HG03520 (cell line): ENCODE measurements around the gene CDH4.
"Not testable (repeated sequence)": the region's sequence is repeated elsewhere in the genome, so short reads cannot be mapped to it uniquely, and the experiment has no call there.

Experiments used
- ATAC-seq: cut with Tn5 transposase; IDR thresholded peaks from one replicate; pipeline ENCODE4 v1.9.1; 2021; ENCODE audit warnings: mild to moderate bottlenecking, moderate library complexity; ENCODE audit not compliant: unreplicated experiment

CDH4 gene

DNA sequence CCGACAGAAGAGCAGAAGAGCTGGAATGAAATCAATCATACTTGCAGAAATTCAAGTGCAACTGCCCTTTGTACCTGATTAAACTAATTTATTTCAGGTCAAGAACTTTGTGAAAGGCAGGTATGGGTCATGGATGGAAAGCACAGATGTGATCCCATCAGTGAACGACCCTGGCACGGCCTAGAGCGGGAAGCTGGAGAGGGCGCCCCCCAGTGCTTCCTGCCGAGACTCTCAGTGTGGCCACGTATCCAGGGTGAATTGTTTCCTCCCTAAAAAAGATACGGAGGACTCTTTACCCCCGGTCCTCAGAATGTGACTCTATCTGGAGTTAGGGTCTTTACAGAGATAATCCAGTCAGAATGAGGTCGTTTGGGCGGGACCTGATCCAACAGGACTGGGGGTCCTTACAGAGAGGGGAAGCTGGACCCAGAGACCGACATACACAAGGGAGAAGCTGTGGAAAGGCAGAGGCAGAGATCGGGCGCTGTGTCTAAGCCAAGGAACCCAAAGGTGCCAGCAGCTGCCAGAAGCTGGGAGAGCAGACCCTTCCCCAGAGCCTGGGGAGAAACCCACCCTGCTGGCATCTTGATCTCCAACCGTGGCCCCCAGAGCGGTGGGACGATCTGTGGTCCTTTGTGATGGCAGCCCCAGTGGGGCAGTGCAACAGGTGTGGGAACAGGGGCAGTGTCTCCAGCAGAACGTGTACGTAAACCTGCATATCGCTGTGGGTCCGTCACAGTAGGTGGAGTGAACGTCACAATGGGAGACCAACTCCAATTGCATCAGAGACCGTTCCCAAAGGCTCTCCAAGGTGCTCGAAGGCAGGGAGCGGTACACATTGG lies 721.7 kb downstream of the CDH4 start:
- no peak for ATAC-seq

DNA sequence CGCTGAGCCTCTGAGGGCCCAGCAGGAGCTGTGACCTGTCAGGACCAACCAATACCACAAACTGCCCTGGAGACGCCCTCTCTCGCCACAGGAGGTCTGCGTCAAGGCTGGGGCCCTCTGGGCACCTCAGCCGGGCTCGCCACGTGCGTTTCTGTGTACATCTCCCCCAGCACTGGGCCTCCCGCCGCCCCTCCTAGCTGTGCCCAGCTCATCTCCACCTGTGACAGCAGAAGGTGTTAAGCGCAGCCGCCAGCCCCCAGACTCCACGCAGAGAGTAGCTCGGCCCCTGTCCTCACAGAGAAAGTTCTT lies 722.2 kb downstream of the CDH4 start:
- ATAC-seq, result no peak

DNA sequence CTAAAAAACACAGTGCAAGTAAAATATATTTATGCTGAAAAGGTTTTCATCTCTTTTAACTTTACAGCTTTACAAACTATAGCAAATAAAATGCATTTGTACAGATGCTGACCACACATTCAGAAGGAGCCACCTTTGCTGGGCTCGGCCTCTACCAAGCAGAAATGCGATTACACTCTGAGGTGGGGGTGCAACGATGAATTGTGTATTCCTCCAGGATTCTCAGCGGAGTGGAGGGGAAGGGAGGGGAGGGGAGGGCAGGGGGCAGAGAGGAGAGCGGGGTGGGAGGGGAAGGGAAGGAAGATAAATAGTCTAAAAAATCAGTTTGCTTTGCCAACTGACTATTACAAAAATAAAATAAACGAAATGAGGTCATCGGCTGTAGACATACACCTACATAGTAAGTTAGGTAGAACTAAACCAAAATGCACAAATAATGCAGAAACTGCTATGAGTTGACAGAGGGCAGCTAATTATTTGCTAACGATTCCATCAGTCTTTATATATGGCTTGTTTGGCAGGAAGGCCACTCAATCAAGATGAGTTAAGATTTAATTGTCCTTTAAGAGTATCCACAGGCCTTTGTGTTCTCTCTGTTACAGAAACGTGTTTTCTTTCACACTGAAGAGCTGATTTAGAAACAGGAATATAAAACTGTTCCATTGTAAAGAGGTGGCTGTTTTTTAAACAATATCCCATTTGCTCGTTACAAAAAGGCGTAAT lies 723.5 kb downstream of the CDH4 start:
- no peak for ATAC-seq

DNA sequence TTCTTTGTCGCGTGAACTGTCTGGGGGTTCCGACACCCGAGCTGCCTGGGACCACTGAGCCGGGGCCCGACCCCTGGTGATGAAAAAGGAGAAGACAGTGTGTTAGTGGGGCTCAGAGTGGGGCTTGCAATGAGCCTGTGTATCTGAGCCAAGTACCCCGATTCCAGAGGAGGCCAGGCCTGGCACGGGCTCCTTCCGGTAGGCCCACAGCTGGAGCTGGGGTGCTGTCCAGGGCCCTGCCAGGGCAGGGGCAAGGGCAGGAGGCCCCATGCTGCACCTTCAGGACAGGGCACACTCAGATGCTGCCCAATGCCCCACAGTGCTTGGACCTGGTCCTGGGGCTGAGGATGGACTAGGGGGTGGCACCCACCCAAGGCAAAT lies 724.2 kb downstream of the CDH4 start:
- ATAC-seq, result no peak

DNA sequence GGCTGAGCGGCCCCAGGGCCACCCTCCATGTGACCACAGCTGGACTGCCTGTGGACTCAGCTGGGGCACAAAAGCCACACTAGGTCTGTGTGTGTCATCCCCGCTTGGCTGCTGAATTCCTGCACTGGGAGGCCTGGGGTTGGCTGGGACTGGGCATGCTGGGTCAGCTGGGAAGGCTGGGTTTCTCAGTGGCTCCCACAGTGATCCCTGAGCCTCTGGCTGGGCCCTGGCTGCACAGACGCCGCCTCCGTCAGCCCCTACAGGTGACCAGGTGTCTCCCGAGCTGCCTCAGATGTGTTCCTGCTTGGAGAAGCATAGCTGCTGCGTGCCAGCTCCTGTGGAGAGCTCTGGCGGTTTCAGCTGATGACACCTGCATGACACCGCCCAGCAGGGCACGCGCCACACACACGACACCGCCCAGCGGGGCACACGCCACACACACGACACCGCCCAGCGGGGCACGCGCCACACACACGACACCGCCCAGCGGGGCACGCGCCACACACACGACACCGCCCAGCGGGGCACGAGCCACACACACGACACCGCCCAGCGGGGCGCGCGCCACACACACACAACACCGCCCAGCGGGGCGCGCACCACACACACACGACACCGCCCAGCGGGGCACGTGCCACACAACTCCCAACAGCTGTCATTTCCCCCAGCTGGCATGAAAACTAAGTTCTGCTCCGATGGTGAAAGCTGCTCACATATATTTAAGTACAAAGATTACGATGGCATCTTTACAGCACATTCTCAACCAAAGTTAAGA lies 724.8 kb downstream of the CDH4 start:
- no peak for ATAC-seq

DNA sequence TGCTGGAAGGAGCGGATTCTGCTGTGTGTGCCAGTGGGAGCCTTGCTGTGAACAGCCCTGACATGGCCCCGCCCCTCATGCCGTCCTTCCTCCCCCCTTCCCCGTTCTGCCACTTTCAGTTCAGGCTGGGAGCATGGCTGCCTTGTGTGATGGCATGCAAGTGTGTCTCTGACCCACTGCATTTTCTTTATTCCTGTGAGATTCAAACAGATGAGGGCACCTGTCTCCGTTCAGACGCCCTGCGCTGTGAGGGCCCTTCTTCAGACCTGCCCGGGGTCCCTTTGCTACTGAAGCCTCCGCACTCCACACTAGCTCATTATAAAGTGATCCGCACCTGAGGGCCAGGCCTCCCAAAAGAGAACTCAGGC lies 725.3 kb downstream of the CDH4 start:
- no peak for ATAC-seq

DNA sequence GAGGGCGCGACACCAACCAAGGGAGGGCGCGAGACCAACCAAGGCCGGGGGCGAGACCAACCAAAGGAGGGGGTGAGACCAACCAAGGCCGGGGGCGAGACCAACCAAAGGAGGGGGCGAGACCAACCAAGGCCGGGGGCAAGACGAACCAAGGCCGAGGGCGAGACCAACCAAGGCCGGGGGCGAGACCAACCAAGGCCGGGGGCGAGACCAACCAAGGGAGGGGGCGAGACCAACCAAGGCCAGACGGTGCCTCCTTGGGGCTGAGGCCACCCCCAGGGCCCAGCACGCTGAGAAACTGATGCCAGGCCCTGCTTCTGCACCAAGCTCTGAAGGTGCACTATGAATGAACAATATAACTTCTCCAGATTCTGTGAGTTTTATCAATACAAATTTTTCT lies 726.4 kb downstream of the CDH4 start:
- no peak for ATAC-seq

DNA sequence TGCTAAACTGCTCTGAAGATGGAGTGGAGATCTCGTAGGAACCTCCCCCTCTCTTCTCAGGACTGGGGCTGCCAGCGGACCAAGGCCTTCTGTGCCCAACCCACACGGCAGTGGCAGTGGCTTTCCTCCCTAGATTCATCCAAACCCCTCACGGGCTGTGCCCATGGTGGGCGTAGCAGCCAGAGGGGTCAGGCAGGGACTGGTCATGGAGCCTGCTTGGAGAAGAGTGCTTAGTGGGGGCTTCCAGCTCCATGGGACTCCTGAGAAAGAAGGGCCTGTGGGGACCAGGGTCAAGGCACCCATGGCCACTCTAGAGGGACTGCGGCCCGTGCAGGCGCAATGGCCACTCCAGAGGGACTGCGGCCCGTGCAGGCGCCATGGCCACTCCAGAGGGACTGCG lies 727.0 kb downstream of the CDH4 start:
- ATAC-seq, result no peak

DNA sequence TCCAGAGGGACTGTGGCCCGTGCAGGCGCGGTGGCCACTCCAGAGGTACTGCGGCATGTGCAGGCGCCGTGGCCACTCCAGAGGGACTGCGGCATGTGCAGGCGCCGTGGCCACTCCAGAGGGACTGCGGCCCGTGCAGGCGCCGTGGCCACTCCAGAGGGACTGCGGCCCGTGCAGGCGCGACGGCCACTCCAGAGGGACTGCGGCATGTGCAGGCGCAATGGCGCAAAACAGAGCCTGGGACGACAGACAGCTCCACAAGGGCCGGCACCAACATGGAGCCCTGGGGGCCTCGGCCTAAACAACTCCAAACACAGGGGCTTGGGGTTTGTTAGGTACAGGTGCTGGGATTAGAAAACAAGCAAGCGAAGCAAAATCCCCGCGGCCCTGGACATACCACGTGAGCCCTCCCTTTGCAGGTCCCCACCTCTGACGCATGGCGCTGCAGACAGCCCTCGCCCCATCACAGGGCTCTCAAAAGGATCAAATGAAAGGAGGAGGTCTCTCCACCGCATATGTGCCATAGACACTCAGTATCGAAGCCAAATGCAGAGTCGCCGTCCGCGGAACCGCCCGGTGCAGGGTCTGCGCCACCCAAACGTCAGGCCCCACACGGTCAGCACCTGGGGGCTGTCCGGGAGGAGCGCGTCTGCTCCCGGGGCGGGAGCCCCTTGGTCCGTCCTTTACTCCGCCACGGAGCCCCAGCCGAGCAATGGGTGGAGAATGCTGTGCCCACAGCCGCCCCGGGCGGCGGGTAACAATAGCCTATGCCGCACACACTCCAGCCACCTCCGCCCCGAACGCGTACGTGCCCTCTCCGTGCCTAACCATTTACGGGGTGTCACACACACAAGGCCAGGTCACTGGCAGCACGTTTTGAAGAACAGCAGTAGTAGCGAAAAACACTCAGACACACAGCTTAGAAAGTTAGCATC lies 727.9 kb downstream of the CDH4 start:
- ATAC-seq, result no peak

DNA sequence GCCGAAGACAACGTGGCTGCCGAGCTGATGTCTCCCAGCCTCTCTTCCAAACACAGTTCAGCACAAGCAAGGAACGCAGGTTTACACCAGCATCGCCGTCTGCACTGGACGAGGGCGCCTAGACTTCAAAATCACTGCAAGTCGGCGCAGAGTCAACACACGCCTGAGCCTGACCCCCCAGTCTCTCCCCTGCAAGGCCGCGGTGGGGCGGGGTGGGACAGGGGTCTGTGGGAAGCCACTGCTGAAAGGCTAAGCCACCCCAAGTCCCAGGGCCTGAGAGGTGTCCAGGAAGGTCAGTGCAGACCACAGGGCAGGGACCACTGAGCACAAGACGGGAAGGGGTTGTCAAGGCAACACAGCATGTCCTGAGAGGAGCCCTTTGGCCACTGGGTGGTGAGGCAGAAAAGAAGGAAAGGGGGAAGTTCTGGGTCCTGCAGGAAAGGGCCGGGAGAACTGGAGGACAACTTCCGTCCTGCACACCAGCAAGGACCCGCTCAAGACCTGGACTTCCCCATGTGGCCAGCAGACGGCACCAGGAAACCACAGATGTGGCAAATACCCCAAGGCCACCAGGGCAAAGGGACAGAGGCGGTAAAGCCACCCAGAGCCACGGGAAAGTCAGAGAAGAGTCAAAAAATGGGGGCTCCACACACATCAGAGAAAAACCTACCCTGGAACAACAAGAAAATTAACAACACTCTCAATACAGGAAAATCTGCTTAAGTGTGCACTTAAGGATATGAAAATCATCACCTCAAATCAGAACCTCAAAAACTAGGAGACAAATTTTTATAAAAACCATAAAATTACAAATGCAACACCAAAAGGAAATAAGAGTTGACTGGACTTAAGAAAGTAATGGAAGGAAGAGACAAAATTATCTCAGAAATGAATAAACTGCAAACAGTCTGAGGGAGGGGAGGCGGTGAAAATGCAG lies 728.9 kb downstream of the CDH4 start:
- no peak for ATAC-seq

DNA sequence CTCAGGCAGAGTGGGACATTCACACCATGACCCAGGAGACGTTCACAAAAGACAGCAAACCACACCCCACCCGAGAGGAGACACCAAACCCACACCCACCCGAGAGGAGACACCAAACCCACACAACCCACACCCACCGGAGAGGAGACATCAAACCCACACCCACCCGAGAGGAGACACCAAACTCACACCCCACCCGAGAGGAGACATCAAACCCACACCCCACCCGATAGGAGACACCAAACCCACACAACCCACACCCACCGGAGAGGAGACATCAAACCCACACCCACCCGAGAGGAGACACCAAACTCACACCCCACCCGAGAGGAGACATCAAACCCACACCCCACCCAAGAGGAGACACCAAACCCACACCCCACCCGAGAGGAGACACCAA lies 729.6 kb downstream of the CDH4 start:
- ATAC-seq, result not testable (repeated sequence)

DNA sequence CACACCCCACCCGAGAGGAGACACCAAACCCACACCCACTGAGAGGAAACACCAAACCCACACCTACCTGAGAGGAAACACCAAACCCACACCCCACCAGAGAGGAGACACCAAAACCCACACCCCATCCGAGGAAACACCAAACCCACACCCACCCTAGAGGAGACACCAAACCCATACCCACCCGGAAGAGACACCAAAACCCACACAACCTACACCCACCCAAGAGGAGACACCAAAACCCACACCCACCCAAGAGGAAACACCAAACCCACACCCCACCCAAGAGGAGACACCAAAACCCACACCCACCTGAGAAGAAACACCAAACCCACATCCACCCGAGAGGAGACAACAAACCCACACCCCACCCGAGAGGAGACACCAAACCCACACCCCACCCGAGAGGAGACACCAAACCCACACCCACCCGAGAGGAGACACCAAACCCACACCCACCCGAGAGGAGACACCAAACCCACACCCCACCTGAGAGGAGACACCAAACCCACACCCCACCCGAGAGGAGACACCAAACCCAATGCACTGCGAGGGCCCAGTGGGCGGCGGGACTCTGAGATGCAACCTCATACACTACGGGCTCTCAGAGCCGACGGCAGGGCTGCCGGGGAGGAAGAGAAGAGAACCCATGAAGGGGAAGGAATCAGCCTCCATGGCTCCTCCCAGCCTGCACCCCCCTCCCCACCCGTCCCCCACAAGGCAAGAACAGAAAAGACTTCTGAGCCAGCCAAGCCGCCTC lies 730.3 kb downstream of the CDH4 start:
- no peak for ATAC-seq

DNA sequence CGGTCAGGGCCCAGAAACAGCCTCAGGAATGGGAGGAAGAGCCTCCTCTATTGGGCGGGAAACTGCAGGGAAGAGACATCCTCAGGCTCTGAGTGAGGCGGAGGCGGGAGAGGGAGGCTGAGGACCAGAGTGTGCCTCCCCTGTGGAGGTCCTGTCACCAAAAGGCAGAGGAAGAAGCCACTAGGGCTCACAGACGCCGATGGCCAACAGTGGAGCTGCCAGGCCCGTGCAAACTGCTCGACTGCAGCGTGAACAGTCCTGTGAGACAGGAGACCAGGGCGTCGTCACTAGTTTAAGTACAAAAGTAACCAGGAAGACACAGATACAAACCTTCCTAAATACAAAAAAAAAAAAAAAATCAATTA lies 730.9 kb downstream of the CDH4 start:
- no peak for ATAC-seq

DNA sequence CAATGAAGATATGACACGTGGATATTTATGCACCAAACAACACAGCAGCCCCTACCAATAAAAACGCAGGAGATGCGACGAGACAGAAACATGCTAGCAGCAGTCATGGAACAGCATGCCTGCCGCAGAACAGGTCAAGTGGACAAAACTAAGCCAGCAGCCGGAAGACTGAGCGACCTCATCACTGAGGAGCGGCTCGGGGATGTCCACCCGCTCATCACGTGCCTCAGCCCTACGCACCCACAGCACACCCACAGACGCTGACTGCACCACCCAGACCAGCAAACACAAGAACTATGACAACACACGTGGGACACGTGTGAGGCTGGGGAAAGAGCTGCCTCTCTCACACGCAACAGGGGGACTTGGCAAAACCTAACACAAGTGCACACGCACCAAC lies 731.9 kb downstream of the CDH4 start:
- ATAC-seq, result no peak

DNA sequence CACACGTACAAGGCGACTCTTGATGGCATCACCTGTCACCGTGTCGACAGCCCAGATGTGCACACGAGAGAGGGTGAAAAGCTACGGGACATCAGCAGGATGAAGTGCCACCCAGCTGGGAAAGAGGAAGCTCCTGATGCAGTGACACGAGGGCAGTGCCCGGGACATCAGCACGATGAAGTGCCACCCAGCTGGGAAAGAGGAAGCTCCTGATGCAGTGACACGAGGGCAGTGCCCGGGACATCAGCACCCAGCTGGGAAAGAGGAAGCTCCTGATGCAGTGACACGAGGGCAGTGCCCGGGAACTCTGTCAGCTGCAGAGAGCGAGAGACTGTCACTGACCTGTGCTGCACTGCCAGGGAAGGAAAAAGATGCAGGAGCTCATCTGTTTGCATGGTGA lies 732.4 kb downstream of the CDH4 start:
- ATAC-seq, result not testable (repeated sequence)

DNA sequence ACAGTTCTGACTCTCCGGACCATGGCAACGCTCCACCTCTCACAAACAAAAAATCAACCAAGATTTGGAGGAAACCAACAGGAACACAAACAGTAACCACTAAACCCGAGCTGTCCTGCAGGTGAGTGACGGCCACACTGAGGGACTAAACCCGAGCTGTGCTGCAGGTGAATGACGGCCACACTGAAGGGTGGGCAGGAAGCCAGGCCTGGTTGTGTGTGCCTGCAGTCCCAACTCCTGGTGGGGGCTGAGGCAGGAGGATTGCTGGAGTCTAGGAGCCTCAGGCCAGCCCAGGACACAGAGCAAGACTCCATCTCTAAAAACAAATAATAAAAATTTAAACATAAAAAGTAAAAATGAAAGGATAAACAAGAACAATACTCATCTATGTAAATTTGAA lies 733.0 kb downstream of the CDH4 start:
- ATAC-seq, result no peak

DNA sequence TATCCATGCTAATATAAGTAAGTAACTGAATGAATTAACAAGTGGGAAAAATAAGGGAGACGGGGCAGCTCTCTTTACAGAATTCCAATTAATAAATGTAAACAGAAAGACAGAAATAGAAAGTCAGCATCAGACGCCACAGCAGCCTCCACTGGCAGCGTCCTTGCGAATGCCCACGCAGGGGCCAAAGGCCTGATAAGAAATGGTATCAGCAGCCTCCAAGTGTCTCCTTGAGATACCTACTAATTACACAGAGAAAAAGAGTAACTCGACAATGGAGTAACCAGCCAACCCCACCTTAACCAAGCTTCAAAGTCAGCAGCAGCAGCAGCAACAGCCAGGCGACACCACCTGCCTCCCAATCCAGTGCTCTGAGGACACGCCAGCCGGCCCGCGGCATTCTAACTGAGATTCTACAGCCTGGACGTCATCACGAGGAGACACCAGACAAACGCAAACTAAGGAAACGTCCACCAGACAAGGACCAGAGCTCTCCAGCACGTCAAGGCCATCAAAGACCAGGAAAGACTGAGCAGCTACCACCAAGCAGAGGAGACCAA lies 734.8 kb downstream of the CDH4 start:
- no peak for ATAC-seq

DNA sequence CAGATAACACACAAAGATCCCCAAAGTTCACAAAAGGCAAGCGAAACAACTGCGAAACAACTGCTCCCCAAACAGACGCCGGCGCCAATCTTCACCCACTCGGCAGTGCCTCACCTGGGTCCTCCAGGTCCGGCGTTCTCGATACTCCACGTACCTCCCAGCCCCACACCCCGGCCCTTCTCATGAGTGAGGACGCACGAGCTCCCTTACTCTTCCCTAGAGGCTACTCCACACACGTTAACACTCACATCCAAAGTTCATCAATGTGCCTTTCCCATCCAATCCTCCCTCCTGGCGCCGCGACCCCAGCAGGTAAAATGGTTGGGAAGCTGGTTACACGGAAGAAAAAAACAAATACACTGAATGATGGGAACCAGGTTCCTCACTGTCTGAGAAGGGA lies 736.6 kb downstream of the CDH4 start:
- ATAC-seq, result no peak

DNA sequence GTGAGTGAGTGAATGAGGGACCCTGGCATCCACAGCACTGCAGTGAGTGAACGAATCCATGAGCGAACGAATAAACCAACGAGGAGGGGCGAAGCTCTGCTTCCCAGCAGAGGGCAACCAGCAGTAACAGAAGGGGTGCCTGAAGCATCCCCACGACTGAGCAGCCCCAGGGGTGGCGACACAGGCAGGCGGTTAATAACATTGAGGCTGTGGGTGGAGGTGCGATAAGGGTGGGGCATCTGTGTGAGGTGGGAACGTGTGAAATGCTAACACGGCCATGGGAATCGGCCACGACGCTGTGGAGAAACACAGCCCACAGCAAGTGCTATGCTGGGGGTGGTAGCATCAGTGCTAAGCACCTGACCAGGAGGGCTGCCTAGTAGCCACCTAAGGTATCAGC lies 737.7 kb downstream of the CDH4 start:
- no peak for ATAC-seq
